K562 (cell line): Measurements from ENCODE around the gene CEMP1. TPM values are rescaled to one million over a fixed set of nuclear protein-coding genes. Genes with fewer than 3 reads are reported as not detected.

ENCODE experiments used
- ARHGAP35 ChIP-seq: fragments of 450-650 bp; IDR thresholded peaks from 2 replicates; pipeline ENCODE4 v1.6.1; 2018; ENCODE audit not compliant: partially characterized antibody
- CBX8 ChIP-seq: fragments of 200-600 bp; sonication (generic); IDR thresholded peaks from 2 replicates; pipeline ENCODE4 v1.6.1; 2012; ENCODE audit warnings: borderline replicate concordance, mixed run types, low read depth, mild to moderate bottlenecking, moderate library complexity, mixed read lengths, low read length, control low read depth, inconsistent platforms; ENCODE audit not compliant: poor library complexity, severe bottlenecking; ENCODE audit errors: extremely low read depth
- CCAR2 ChIP-seq: fragments of 200-400 bp; formaldehyde crosslinking; IDR thresholded peaks from 2 replicates; pipeline ENCODE4 v1.6.1; 2017; ENCODE audit warnings: mild to moderate bottlenecking, low read depth, low read length
- ETV1 ChIP-seq: fragments of 450-650 bp; conservative IDR thresholded peaks from 2 replicates; pipeline ENCODE4 v1.6.1; 2016; ENCODE audit warnings: missing genetic modification characterization, control low read depth, low read depth, missing compliant biosample characterization
- FOXA1 ChIP-seq: fragments of 450-650 bp; IDR thresholded peaks from 2 replicates; pipeline ENCODE4 v1.6.1; 2016; ENCODE audit warnings: mild to moderate bottlenecking, borderline replicate concordance
- GATA2 ChIP-seq: sonication (generic); formaldehyde crosslinking; IDR thresholded peaks from 2 replicates; pipeline ENCODE4 v1.4.0; 2020; ENCODE audit warnings: mild to moderate bottlenecking, missing genetic modification reagents
- JUN ChIP-seq, 2 experiments: sonication (generic) in 1 of 2; formaldehyde crosslinking in 1 of 2; IDR thresholded peaks; 2 replicates each; pipeline versions ENCODE4 v1.6.1 to v1.8.0; 2012 to 2022; ENCODE audit warnings: borderline replicate concordance in 2 of 2, mild to moderate bottlenecking in 2 of 2, improper control_type of control experiment in 1 of 2, low read depth in 1 of 2, low read length in 1 of 2, missing genetic modification reagents in 1 of 2
- KLF13 ChIP-seq: fragments of 450-650 bp; IDR thresholded peaks from 2 replicates; pipeline ENCODE4 v1.6.1; 2016; ENCODE audit warnings: missing genetic modification characterization, low read depth, mild to moderate bottlenecking, missing compliant biosample characterization, moderate library complexity, borderline replicate concordance
- NFIC ChIP-seq: fragments of 450-650 bp; IDR thresholded peaks from 2 replicates; pipeline ENCODE4 v1.6.1; 2017; ENCODE audit warnings: mild to moderate bottlenecking, inconsistent platforms
- OTX1 ChIP-seq: fragments of 450-650 bp; formaldehyde crosslinking; IDR thresholded peaks from 2 replicates; pipeline ENCODE4 v1.4.0; 2022; ENCODE audit warnings: mild to moderate bottlenecking
- PHF21A ChIP-seq: fragments of 450-650 bp; IDR thresholded peaks from 2 replicates; pipeline ENCODE4 v1.6.1; 2017; ENCODE audit warnings: low read depth, borderline replicate concordance
- RBM17 ChIP-seq: fragments of 200-400 bp; formaldehyde crosslinking; IDR thresholded peaks from 2 replicates; pipeline ENCODE4 v1.6.1; 2017; ENCODE audit warnings: low read depth, mild to moderate bottlenecking, low read length, borderline replicate concordance
- RBM25 ChIP-seq: fragments of 200-400 bp; formaldehyde crosslinking; IDR thresholded peaks from 2 replicates; pipeline ENCODE4 v1.6.1; 2018; ENCODE audit warnings: low read length, low read depth, moderate library complexity; ENCODE audit not compliant: severe bottlenecking
- SMARCA5 ChIP-seq: fragments of 450-650 bp; IDR thresholded peaks from 2 replicates; pipeline ENCODE4 v1.6.1; 2016
- THAP7 ChIP-seq: fragments of 250-450 bp; sonication (Bioruptor Pico); IDR thresholded peaks from 2 replicates; pipeline ENCODE4 v1.5.0; 2021
- ZNF277 ChIP-seq: fragments of 250-450 bp; sonication (Bioruptor Pico); IDR thresholded peaks from 2 replicates; pipeline ENCODE4 v1.8.0; 2022; ENCODE audit warnings: inconsistent platforms, mild to moderate bottlenecking, moderate library complexity, borderline replicate concordance
- ZNF318 ChIP-seq, 2 experiments: fragments of 450-650 bp; IDR thresholded peaks; 2 replicates each; pipeline ENCODE4 v1.6.1; 2016; ENCODE audit warnings: mild to moderate bottlenecking in 2 of 2, borderline replicate concordance in 1 of 2, low read depth in 1 of 2, moderate library complexity in 1 of 2
- polyA plus RNA-seq, 8 experiments: library from polyadenylated mRNA; depleted of rRNA in 4 of 8; stranded (reverse) in 5 of 8; unstranded in 3 of 8; fragments of >200 nt; fragmentation: Nextera tagmentation in 2 of 8; fragmentation: Illumina TruSeq in 1 of 8; extraction: Ambion mirVana in 2 of 8; extraction: Trizol in 1 of 8; gene quantifications; 2 replicates each; pipeline versions ENCODE4 v1.2.1 to v1.2.3, GENCODE V29; 2011 to 2014; ENCODE audit warnings: inconsistent platforms in 1 of 8, missing spikeins in 1 of 8
- total RNA-seq, 7 experiments: library from RNA; depleted of rRNA in 6 of 7; stranded (reverse); fragments of >200 nt in 6 of 7; fragmentation: Illumina TruSeq in 2 of 7; extraction: Trizol in 2 of 7; gene quantifications; 2 replicates each; pipeline versions ENCODE4 v1.2.1 to v1.2.3, GENCODE V29; 2011 to 2021; ENCODE audit warnings: low replicate concordance in 1 of 7

CEMP1 gene
- total and polyA plus RNA-seq, 9 of the 15 experiments (the other 6 are each of a cell fraction or from before 2014, with no cell fraction given), result 0.05 to 0.45 TPM; not detected in 7

- TF ChIP-seq ZNF318 (IDR thresholded peaks at IDR 0.05; ENCODE audit: borderline replicate concordance in 1 of 2, low read depth in 1 of 2), result no peak
- TF ChIP-seq KLF13 (tag), result peak; percentile 46; the same call in 1 of the 2 replicates
- no peak for TF ChIP-seq ZNF277
- TF ChIP-seq THAP7 (CRISPR knock-in tag), result no peak
- TF ChIP-seq FOXA1, result no peak
- TF ChIP-seq RBM17, result no peak
- no peak for TF ChIP-seq RBM25
- no peak for TF ChIP-seq GATA2 (CRISPR knock-in tag)
- no peak for TF ChIP-seq OTX1 (CRISPR knock-in tag)
- TF ChIP-seq JUN (IDR thresholded peaks at IDR 0.05; ENCODE audit: borderline replicate concordance, low read depth, low read length), result no peak
- no peak for TF ChIP-seq JUN (CRISPR knock-in tag; IDR thresholded peaks at IDR 0.05; ENCODE audit: borderline replicate concordance)
- peak; percentile 61 for TF ChIP-seq NFIC
- no peak for TF ChIP-seq ARHGAP35
- TF ChIP-seq ETV1 (tag), result no peak
- no peak for TF ChIP-seq SMARCA5
- peak; percentile 45; the same call in 1 of the 2 replicates for TF ChIP-seq PHF21A
- no peak for TF ChIP-seq CCAR2
- TF ChIP-seq CBX8, result no peak
These were observed 34.0 kb downstream of the CEMP1 start (continued) for GRCh38 chr16:2497116-2497630.
